ENCODE data around the gene NFKBIA.
"Not testable (repeated sequence)": the region's sequence is repeated elsewhere in the genome, so short reads cannot be mapped to it uniquely, and the experiment has no call there.

- not testable (repeated sequence) for TF ChIP-seq CTCF, POLR2A (IDR thresholded peaks at IDR 0.05)
Observed at GRCh38 chr14:35355235-35355634, 49.3 kb downstream of the NFKBIA start.

All from heart left ventricle (tissue), 13 donors.